ENCODE results near the gene ASB17. TPM values are rescaled to one million over a fixed set of nuclear protein-coding genes. Genes with fewer than 3 reads are reported as not detected.

ASB17 gene, protein sequence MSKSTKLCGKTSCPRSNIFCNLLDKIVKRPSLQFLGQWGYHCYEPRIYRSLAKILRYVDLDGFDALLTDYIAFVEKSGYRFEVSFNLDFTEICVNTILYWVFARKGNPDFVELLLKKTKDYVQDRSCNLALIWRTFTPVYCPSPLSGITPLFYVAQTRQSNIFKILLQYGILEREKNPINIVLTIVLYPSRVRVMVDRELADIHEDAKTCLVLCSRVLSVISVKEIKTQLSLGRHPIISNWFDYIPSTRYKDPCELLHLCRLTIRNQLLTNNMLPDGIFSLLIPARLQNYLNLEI
- total RNA-seq (10 to 100 TPM; 16.7 to 18.7 TPM), polyA plus RNA-seq (ENCODE audit: insufficient read depth, low read depth, low replicate concordance) (78.7 TPM)
- long read RNA-seq, donor 1, result 0 reads
- long read RNA-seq, donor 2, result 0 reads

- intact Hi-C loops (cut with DNase I; ENCODE audit: low total_unique reads), result no loop called here
- 85 to 97% methylated on average over 1 of the region's 1 CpG for WGBS, 2 donors
- TF ChIP-seq CTCF (IDR thresholded peaks at IDR 0.05) (no peak), POLR2A (IDR thresholded peaks at IDR 0.05) (no peak)
Observed at GRCh38 chr1:75932304-75932703, at the start of gene ASB17. ASB17 (minus strand) TSS chr1:75932404; CDS start chr1:75932291, 113 bp downstream.

GRCh38 chr1:75980972-75981897, 49.0 kb upstream of the ASB17 start:
- H3K27me3 ChIP-seq, result no peaks in the 10 kb centered on the region
- TF ChIP-seq CTCF (IDR thresholded peaks at IDR 0.05) (no peak), POLR2A (IDR thresholded peaks at IDR 0.05) (no peak)
- no peaks in the 10 kb centered on the region for H3K36me3 ChIP-seq (ENCODE audit: low read depth, missing control alignments)
- DNase-seq, result no peak
- H3K9me3 ChIP-seq, result no peaks in the 10 kb centered on the region
- intact Hi-C loops (cut with DNase I; ENCODE audit: low total_unique reads), result no loop called here
- H3K4me1 ChIP-seq, result no peaks in the 10 kb centered on the region
- no peak overlapping the region for H3K4me3 ChIP-seq
- 69 to 78% methylated on average over 6 of the region's 6 CpGs for WGBS, 2 donors
- H3K27ac ChIP-seq, result no peak overlapping the region

More at GRCh38 chr1:75932304-75932703, at the start of gene ASB17:
- no peak for DNase-seq
- no peaks in the 10 kb centered on the region for H3K36me3 ChIP-seq (ENCODE audit: low read depth, missing control alignments)
- no peak within 1 kb of the TSS for H3K4me3 ChIP-seq
- no peaks in the 10 kb centered on the region for H3K9me3 ChIP-seq
- no peak within 1 kb of the TSS for H3K27ac ChIP-seq
- H3K27me3 ChIP-seq, result no peaks in the 10 kb centered on the region
- no peaks in the 10 kb centered on the region for H3K4me1 ChIP-seq

DNA sequence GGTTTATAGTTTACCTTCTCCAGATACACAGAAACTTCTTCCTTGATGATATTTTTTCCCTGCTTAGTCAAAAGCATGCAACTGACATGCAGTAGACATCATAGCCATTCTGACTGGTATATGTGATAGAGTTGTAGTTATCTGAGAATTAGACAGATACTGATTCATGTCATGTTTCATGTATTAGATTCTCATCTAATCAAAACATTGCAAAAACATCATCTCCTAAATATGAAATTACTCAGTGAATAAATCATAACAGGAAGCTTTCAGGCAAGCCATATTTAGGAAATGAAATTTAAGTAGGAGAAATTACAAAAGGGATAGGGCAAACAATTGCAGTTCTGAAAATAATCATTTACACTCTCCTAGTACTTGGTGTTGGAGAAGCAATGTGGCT, 38.4 kb upstream of the ASB17 start:
- no peaks in the 10 kb centered on the region for H3K27me3 ChIP-seq
- TF ChIP-seq POLR2A (IDR thresholded peaks at IDR 0.05) (no peak), CTCF (IDR thresholded peaks at IDR 0.05) (no peak)
- no peaks in the 10 kb centered on the region for H3K9me3 ChIP-seq
- H3K36me3 ChIP-seq (ENCODE audit: low read depth, missing control alignments), result no peaks in the 10 kb centered on the region
- intact Hi-C loops (cut with DNase I; ENCODE audit: low total_unique reads), result no loop called here
- no peak overlapping the region for H3K4me3 ChIP-seq
- no peak for DNase-seq
- no peak overlapping the region for H3K27ac ChIP-seq
- no peaks in the 10 kb centered on the region for H3K4me1 ChIP-seq

- intact Hi-C loops (cut with DNase I; ENCODE audit: low total_unique reads), result no loop called here
- no peaks in the 10 kb centered on the region for H3K36me3 ChIP-seq (ENCODE audit: low read depth, missing control alignments)
- H3K4me3 ChIP-seq, result no peak overlapping the region
- no peaks in the 10 kb centered on the region for H3K27me3 ChIP-seq
- WGBS, 2 donors, result 88 to 92% methylated on average over 3 of the region's 3 CpGs
- DNase-seq, result no peak
- H3K9me3 ChIP-seq, result no peaks in the 10 kb centered on the region
- TF ChIP-seq CTCF (IDR thresholded peaks at IDR 0.05), result no peak
- no peak for TF ChIP-seq POLR2A (IDR thresholded peaks at IDR 0.05)
- no peaks in the 10 kb centered on the region for H3K4me1 ChIP-seq
- H3K27ac ChIP-seq, result no peak overlapping the region
Observed at GRCh38 chr1:75969550-75969949, 37.3 kb upstream of the ASB17 start.

All from testis (tissue), 5 donors.